Ovary (tissue), 3 donors: ENCODE results near the gene FOXC1.

Experiments
- POLR2A ChIP-seq: fragments of 450-650 bp; IDR thresholded peaks from one replicate; pipeline ENCODE4 v1.6.1; 2017; ENCODE audit warnings: antibody characterized with exemption, mild to moderate bottlenecking, moderate library complexity
- TF ChIP-seq, protein P1 (sequence below), 3 donors: fragments of 450-650 bp in 2 of 3; fragments of 200-600 bp in 1 of 3; IDR thresholded peaks; one replicate each; pipeline versions ENCODE4 v1.5.1 to v1.8.0; 2016 to 2022; ENCODE audit warnings: antibody characterized with exemption in 3 of 3, mild to moderate bottlenecking in 1 of 3
- donor health status: DM: no; HTN: no; CAD: no.

- TF ChIP-seq, protein P1, sequence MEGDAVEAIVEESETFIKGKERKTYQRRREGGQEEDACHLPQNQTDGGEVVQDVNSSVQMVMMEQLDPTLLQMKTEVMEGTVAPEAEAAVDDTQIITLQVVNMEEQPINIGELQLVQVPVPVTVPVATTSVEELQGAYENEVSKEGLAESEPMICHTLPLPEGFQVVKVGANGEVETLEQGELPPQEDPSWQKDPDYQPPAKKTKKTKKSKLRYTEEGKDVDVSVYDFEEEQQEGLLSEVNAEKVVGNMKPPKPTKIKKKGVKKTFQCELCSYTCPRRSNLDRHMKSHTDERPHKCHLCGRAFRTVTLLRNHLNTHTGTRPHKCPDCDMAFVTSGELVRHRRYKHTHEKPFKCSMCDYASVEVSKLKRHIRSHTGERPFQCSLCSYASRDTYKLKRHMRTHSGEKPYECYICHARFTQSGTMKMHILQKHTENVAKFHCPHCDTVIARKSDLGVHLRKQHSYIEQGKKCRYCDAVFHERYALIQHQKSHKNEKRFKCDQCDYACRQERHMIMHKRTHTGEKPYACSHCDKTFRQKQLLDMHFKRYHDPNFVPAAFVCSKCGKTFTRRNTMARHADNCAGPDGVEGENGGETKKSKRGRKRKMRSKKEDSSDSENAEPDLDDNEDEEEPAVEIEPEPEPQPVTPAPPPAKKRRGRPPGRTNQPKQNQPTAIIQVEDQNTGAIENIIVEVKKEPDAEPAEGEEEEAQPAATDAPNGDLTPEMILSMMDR (IDR thresholded peaks at IDR 0.05), result no peak
- no peak for TF ChIP-seq POLR2A
Observed at GRCh38 chr6:1577146-1577680, 32.5 kb upstream of the FOXC1 start.
